IMR-90 (cell line): ENCODE data around the gene WNT10A. TPM values are rescaled to one million over a fixed set of nuclear protein-coding genes. Genes with fewer than 3 reads are reported as not detected.

Experiments
- ATAC-seq: fragments of 200-7000 bp; cut with Tn5 transposase; 2 replicates; pipeline ENCODE4 v1.9.1; 2020; ENCODE audit warnings: low read depth, mild to moderate bottlenecking, moderate library complexity
- BruUV-seq: library from RNA; stranded (reverse); fragments of 400-500 nt; replicated peaks from 2 replicates; lab custom pipeline; 2021; lab: Mats Ljungman, UMichigan
- CTCF ChIA-PET: fragments of 300-600 bp; formaldehyde crosslinking; extraction: SDS; loops from one replicate; lab custom pipeline; 2021; ENCODE audit warnings: antibody characterized with exemption; lab: Yijun Ruan, JAX
- POLR2A ChIA-PET: fragments of 300-600 bp; sonication (Branson Sonifier 250); formaldehyde crosslinking; loops from one replicate; lab custom pipeline; 2022; ENCODE audit warnings: antibody characterized with exemption; ENCODE audit not compliant: unreplicated experiment; lab: Charles Lee
- DNase-seq: peaks from one replicate; pipeline ENCODE4 v3.0.0; 2013
- H2AFZ ChIP-seq: replicated peaks from 2 replicates; pipeline ENCODE3; 2013; ENCODE audit warnings: low read length, mild to moderate bottlenecking; ENCODE audit not compliant: poor library complexity
- H2AK5ac ChIP-seq: 2 replicates; pipeline ENCODE4 v1.6.1; 2013; ENCODE audit warnings: low read depth, low read length, inconsistent platforms
- H2AK9ac ChIP-seq: replicated peaks from 2 replicates; pipeline ENCODE3; 2013; ENCODE audit warnings: mild to moderate bottlenecking, low read depth, low read length, moderate library complexity; ENCODE audit not compliant: poor library complexity
- H2BK120ac ChIP-seq: 2 replicates; pipeline ENCODE4 v1.6.1; 2013; ENCODE audit warnings: low read depth, low read length, inconsistent platforms
- H2BK15ac ChIP-seq: 3 replicates; pipeline ENCODE4 v1.6.1; 2013; ENCODE audit warnings: low read depth, low read length, inconsistent platforms
- H2BK20ac ChIP-seq: 2 replicates; pipeline ENCODE4 v1.6.1; 2013; ENCODE audit warnings: low read depth, mild to moderate bottlenecking, inconsistent platforms, low read length, moderate library complexity
- H2BK5ac ChIP-seq: 2 replicates; pipeline ENCODE4 v1.6.1; 2013; ENCODE audit warnings: mild to moderate bottlenecking, low read depth, low read length, inconsistent platforms; ENCODE audit not compliant: poor library complexity, severe bottlenecking
- H3K14ac ChIP-seq: replicated peaks from 2 replicates; pipeline ENCODE4 v1.6.1; 2013; ENCODE audit warnings: low read depth, low read length, inconsistent platforms
- H3K18ac ChIP-seq: 2 replicates; pipeline ENCODE4 v1.6.1; 2013; ENCODE audit warnings: low read depth, low read length, control low read depth
- H3K23ac ChIP-seq: 2 replicates; pipeline ENCODE4 v1.6.1; 2013; ENCODE audit warnings: low read depth, low read length, inconsistent platforms
- H3K27ac ChIP-seq: 2 replicates; pipeline ENCODE4 v1.5.1; 2013; ENCODE audit warnings: mild to moderate bottlenecking, control low read depth, low read length; ENCODE audit not compliant: insufficient read depth
- H3K27me3 ChIP-seq: 2 replicates; pipeline ENCODE4 v1.6.1; 2013; ENCODE audit warnings: low read length; ENCODE audit not compliant: control insufficient read depth, insufficient read depth
- H3K36me3 ChIP-seq: 2 replicates; pipeline ENCODE4 v1.6.1; 2013; ENCODE audit warnings: low read length, mixed read lengths; ENCODE audit not compliant: control insufficient read depth, insufficient read depth
- H3K4ac ChIP-seq: 2 replicates; pipeline ENCODE4 v1.6.1; 2013; ENCODE audit warnings: low read depth, low read length, inconsistent platforms
- H3K4me1 ChIP-seq: 2 replicates; pipeline ENCODE4 v1.6.1; 2013; ENCODE audit warnings: low read length, mixed read lengths; ENCODE audit not compliant: control insufficient read depth, insufficient read depth
- H3K4me2 ChIP-seq: 2 replicates; pipeline ENCODE4 v1.6.1; 2013; ENCODE audit warnings: low read depth, mild to moderate bottlenecking, control low read depth, low read length, moderate library complexity
- H3K4me3 ChIP-seq: 2 replicates; pipeline ENCODE4 v1.5.1; 2013; ENCODE audit warnings: low read depth, mild to moderate bottlenecking, control low read depth, low read length, moderate library complexity; ENCODE audit not compliant: insufficient read depth
- H3K56ac ChIP-seq: 2 replicates; pipeline ENCODE4 v1.6.1; 2013; ENCODE audit warnings: low read length, inconsistent platforms; ENCODE audit not compliant: insufficient read depth; ENCODE audit errors: extremely low read depth
- H3K79me1 ChIP-seq, 2 experiments: 2 replicates each; pipeline ENCODE4 v1.6.1; 2013; ENCODE audit warnings: low read length in 2 of 2, inconsistent platforms in 1 of 2, low read depth in 1 of 2
- H3K9ac ChIP-seq: 2 replicates; pipeline ENCODE4 v1.6.1; 2013; ENCODE audit warnings: low read depth, low read length, control low read depth
- H3K9me1 ChIP-seq: 2 replicates; pipeline ENCODE4 v1.6.1; 2013; ENCODE audit warnings: low read length, inconsistent platforms; ENCODE audit not compliant: insufficient read depth
- H3K9me3 ChIP-seq: 2 replicates; pipeline ENCODE4 v1.6.1; 2013; ENCODE audit warnings: low read length; ENCODE audit not compliant: control insufficient read depth, insufficient read depth
- H4K20me1 ChIP-seq: 2 replicates; pipeline ENCODE4 v1.6.1; 2013; ENCODE audit warnings: low read length, inconsistent platforms; ENCODE audit not compliant: insufficient read depth
- H4K5ac ChIP-seq: 2 replicates; pipeline ENCODE4 v1.6.1; 2013; ENCODE audit warnings: mild to moderate bottlenecking, low read depth, low read length, control low read depth
- H4K8ac ChIP-seq, 2 experiments: 2 replicates each; pipeline ENCODE4 v1.6.1; 2013; ENCODE audit warnings: low read depth in 2 of 2, low read length in 2 of 2, control low read depth in 1 of 2, inconsistent platforms in 1 of 2
- H4K91ac ChIP-seq: 2 replicates; pipeline ENCODE4 v1.6.1; 2013; ENCODE audit warnings: low read depth, low read length, inconsistent platforms; ENCODE audit not compliant: insufficient read depth
- BHLHE40 ChIP-seq: fragments of 150-350 bp; IDR thresholded peaks from 2 replicates; pipeline ENCODE4 v1.6.1; 2016; ENCODE audit warnings: mild to moderate bottlenecking, low read depth, low read length
- CEBPB ChIP-seq: IDR thresholded peaks from 2 replicates; pipeline ENCODE4 v1.6.1; 2012; ENCODE audit warnings: low read depth, low read length, improper control_type of control experiment
- FOS ChIP-seq: fragments of 150-350 bp; IDR thresholded peaks from 2 replicates; pipeline ENCODE4 v1.6.1; 2016; ENCODE audit warnings: low read depth, low read length
- RAD21 ChIP-seq: IDR thresholded peaks from 2 replicates; pipeline ENCODE4 v1.6.1; 2012; ENCODE audit warnings: low read length, improper control_type of control experiment
- SMC3 ChIP-seq: fragments of 150-350 bp; IDR thresholded peaks from 2 replicates; pipeline ENCODE4 v1.6.1; 2016; ENCODE audit warnings: low read depth, mild to moderate bottlenecking, antibody characterized with exemption, low read length, moderate library complexity
- WGBS, 2 experiments: methylation state at CpG; one replicate each; pipeline versions ENCODE4 v1.1.5 to v1.1.7; 2013; ENCODE audit warnings: missing lambda C conversion rate in 2 of 2; ENCODE audit not compliant: insufficient read length in 1 of 2; ENCODE audit errors: extremely low coverage in 2 of 2; 5-methylcytosine and 5-hydroxymethylcytosine counted together
- dilution Hi-C: fragments of 300-500 bp; cut with HindIII; formaldehyde crosslinking; loops from one replicate; pipeline ENCODE4 v1.14.3; 2018; ENCODE audit warnings: low sequenced_read_pairs; ENCODE audit not compliant: unreplicated experiment
- in situ Hi-C: fragments of 300-500 bp; cut with MboI; formaldehyde crosslinking; loops from 3 replicates; pipeline ENCODE4 v1.14.3; 2019; ENCODE audit warnings: low sequenced_read_pairs, inconsistent platforms, mixed read lengths
- intact Hi-C: fragments of 100-400 bp; cut with micrococcal nuclease; formaldehyde crosslinking; loops from 2 replicates; pipeline ENCODE4 v1.10.0; 2022
- polyA plus RNA-seq, 3 experiments: library from polyadenylated mRNA; depleted of rRNA; stranded (reverse); fragments of >200 nt; gene quantifications; 2 replicates each; pipeline ENCODE4 v1.2.3, GENCODE V29; 2012; ENCODE audit warnings: low replicate concordance in 1 of 3
- total RNA-seq: library from RNA; depleted of rRNA; stranded (reverse); fragments of >200 nt; gene quantifications from 2 replicates; pipeline ENCODE4 v1.2.3, GENCODE V29; 2012
- TF ChIP-seq, protein P1 (sequence below): conservative IDR thresholded peaks from 2 replicates; pipeline ENCODE4 v1.5.1; 2012; ENCODE audit warnings: mild to moderate bottlenecking, low read depth, low read length, improper control_type of control experiment

Gene WNT10A
- total and polyA plus RNA-seq, 2 of the 4 experiments (the other 2 are of a cell fraction), result not detected

DNA sequence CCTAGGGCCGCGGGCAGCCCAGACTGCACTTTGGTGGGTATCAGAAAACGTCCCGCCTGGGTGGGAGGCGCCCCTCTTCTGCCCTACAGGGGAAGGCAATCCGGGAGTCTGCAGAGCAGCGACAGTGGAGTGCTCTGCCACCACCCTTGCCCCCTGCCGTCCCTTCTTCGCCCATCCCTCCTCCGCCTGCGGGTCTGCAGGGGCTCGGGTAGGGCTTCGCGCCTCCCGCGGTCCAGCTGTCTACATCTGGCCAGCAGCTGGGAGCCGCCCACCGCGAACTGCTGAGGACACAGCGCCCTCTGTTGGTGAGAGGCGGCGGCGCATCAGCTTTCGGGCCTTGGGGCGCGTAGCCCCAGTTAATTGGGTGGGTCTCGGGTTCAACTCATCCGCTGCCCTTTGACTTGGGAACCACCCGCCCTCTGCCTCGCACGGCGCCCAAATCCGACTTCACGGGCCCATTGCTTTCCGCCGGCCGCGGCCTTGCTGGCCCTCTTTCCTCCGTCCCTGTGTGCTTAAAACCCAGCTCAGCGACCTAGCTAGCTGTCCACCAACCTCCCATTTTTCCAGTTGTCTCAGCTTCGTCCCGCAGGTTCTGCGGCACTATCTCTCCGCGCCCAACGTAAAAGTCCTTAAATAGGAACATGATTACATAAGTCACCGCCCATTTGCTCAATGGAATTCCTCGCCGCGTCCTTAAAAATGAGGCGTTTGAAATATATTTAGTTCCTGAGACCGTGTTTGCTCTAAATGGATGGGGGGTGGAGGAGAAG lies 17.6 kb downstream of the WNT10A start:
- no peak overlapping the region for H3K23ac ChIP-seq
- peak; percentile 86 for ATAC-seq
- H2AFZ ChIP-seq, result peak overlapping the region; percentile 74
- no TSS peak for BruUV-seq
- no peak overlapping the region for H4K8ac ChIP-seq
- no peak overlapping the region for H3K56ac ChIP-seq
- WGBS, 2 experiments, result 2% methylated on average over 28 of the region's 52 CpGs; no CpG with 5 or more reads in 1 of the 2 experiments
- intact Hi-C loops, result loop anchor here (1.0 to 2.0 kb wide), 2 partner anchors 22 to 45 kb away; no protein-coding TSS in a partner anchor
- H3K4me3 ChIP-seq, result no peak overlapping the region
- peak; percentile 18 for DNase-seq
- H3K4me1 ChIP-seq, result peaks cover 3% of the 10 kb centered on the region; the same call in 1 of the 2 replicates
- dilution Hi-C loops, result no loop called here
- no peak overlapping the region for H2AK9ac ChIP-seq
- H2AK5ac ChIP-seq, result no peak overlapping the region
- H3K9me1 ChIP-seq, result no peaks in the 10 kb centered on the region
- no peak overlapping the region for H2BK15ac ChIP-seq
- no peaks in the 10 kb centered on the region for H3K36me3 ChIP-seq
- no peak overlapping the region for H2BK120ac ChIP-seq
- TF ChIP-seq, protein P1, sequence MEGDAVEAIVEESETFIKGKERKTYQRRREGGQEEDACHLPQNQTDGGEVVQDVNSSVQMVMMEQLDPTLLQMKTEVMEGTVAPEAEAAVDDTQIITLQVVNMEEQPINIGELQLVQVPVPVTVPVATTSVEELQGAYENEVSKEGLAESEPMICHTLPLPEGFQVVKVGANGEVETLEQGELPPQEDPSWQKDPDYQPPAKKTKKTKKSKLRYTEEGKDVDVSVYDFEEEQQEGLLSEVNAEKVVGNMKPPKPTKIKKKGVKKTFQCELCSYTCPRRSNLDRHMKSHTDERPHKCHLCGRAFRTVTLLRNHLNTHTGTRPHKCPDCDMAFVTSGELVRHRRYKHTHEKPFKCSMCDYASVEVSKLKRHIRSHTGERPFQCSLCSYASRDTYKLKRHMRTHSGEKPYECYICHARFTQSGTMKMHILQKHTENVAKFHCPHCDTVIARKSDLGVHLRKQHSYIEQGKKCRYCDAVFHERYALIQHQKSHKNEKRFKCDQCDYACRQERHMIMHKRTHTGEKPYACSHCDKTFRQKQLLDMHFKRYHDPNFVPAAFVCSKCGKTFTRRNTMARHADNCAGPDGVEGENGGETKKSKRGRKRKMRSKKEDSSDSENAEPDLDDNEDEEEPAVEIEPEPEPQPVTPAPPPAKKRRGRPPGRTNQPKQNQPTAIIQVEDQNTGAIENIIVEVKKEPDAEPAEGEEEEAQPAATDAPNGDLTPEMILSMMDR, result peak; percentile 79
- no peak for TF ChIP-seq CEBPB
- TF ChIP-seq SMC3, result peak; percentile 44
- TF ChIP-seq BHLHE40, result no peak
- TF ChIP-seq FOS, result no peak
- peak; percentile 66 for TF ChIP-seq RAD21
- H3K18ac ChIP-seq, result no peak overlapping the region
- no peaks in the 10 kb centered on the region for H3K79me1 ChIP-seq
- no peak overlapping the region for H3K27ac ChIP-seq
- no peak overlapping the region for H3K4ac ChIP-seq
- CTCF ChIA-PET, result interaction anchor here (0.7 to 3.7 kb wide), 10 partner anchors 11 to 257 kb away, joined by 3 to 49 read pairs (median 4); partner anchors contain the start of gene WNT10A
- H3K4me2 ChIP-seq, result peak overlapping the region; percentile 44
- H3K14ac ChIP-seq, result no peak overlapping the region
- in situ Hi-C loops, result no loop called here
- peaks cover 77% of the 10 kb centered on the region for H3K27me3 ChIP-seq
- H4K20me1 ChIP-seq, result no peaks in the 10 kb centered on the region
- POLR2A ChIA-PET, result interaction anchor here (0.5 kb wide), 1 partner anchor 105 kb away, joined by 9 read pairs; no protein-coding TSS in a partner anchor
- H4K91ac ChIP-seq, result no peak overlapping the region
- H4K5ac ChIP-seq, result no peak overlapping the region
- no peak overlapping the region for H2BK20ac ChIP-seq
- H3K9me3 ChIP-seq, result peaks cover 4% of the 10 kb centered on the region; the same call in 1 of the 2 replicates
- no peak overlapping the region for H3K9ac ChIP-seq
- H2BK5ac ChIP-seq, result no peak overlapping the region
